Endothelial cell of umbilical vein (primary cell): ENCODE results near the gene RAC2. TPM values are rescaled to one million over a fixed set of nuclear protein-coding genes. Genes with fewer than 3 reads are reported as not detected.

Source experiments
- BruUV-seq: library from RNA; stranded (reverse); fragments of 400-500 nt; replicated peaks from 2 replicates; lab custom pipeline; 2021; lab: Mats Ljungman, UMichigan
- CTCF ChIA-PET: fragments of 300-600, 350-600 bp; sonication (Branson Sonifier 250); formaldehyde crosslinking; loops from one replicate; lab custom pipeline; 2021; ENCODE audit warnings: antibody characterized with exemption, inconsistent platforms; lab: Charles Lee
- POLR2A ChIA-PET: fragments of 300-600, 350-600 bp; sonication (Branson Sonifier 250); formaldehyde crosslinking; loops from one replicate; lab custom pipeline; 2021; ENCODE audit warnings: antibody characterized with exemption, inconsistent platforms; lab: Charles Lee
- DNase-seq: peaks from one replicate; pipeline ENCODE4 v3.0.0-alpha.2; 2011; ENCODE audit warnings: low read depth, low spot score
- FAIRE-seq: peaks from 2 replicates; lab custom pipeline; 2011; peaks lifted over from hg19 to GRCh38; lab: Jason Lieb, UNC
- H2AFZ ChIP-seq: 2 replicates; pipeline ENCODE4 v1.6.0; 2012; ENCODE audit warnings: low read depth, low read length, control low read depth, inconsistent platforms
- H3K27ac ChIP-seq: 2 replicates; pipeline ENCODE4 v1.5.1; 2011; ENCODE audit warnings: low read depth, mild to moderate bottlenecking, control low read depth, low read length, moderate library complexity; ENCODE audit not compliant: insufficient read depth
- H3K27me3 ChIP-seq, 2 experiments: 2 replicates each; pipeline versions ENCODE4 v1.6.0 to v1.6.1; 2011; ENCODE audit warnings: low read length in 2 of 2, mixed read lengths in 1 of 2; ENCODE audit not compliant: control insufficient read depth in 2 of 2, insufficient read depth in 2 of 2
- H3K36me3 ChIP-seq, 2 experiments: 2 replicates in 1 of 2; 3 replicates in 1 of 2; pipeline ENCODE4 v1.5.1; 2011; ENCODE audit warnings: low read length in 2 of 2, mild to moderate bottlenecking in 1 of 2, moderate library complexity in 1 of 2; ENCODE audit not compliant: control insufficient read depth in 2 of 2, insufficient read depth in 2 of 2; ENCODE audit errors: extremely low read depth in 1 of 2
- H3K4me1 ChIP-seq: 3 replicates; pipeline ENCODE4 v1.5.1; 2011; ENCODE audit warnings: mild to moderate bottlenecking, low read length; ENCODE audit not compliant: control insufficient read depth, insufficient read depth; ENCODE audit errors: extremely low read depth
- H3K4me2 ChIP-seq: 2 replicates; pipeline ENCODE4 v1.6.1; 2011; ENCODE audit warnings: low read length, control low read depth, mixed read lengths; ENCODE audit not compliant: insufficient read depth
- H3K4me3 ChIP-seq, 3 experiments: fragments of 200-600 bp in 1 of 3; sonication (generic), shearing (Covaris generic) in 1 of 3; replicated peaks in 1 of 3; 2 replicates each; pipeline ENCODE4 v1.5.1; 2011 to 2016; ENCODE audit warnings: control low read depth in 3 of 3, low read length in 3 of 3, mild to moderate bottlenecking in 2 of 3, inconsistent platforms in 1 of 3, low read depth in 1 of 3, moderate library complexity in 1 of 3; ENCODE audit not compliant: insufficient read depth in 1 of 3
- H3K79me2 ChIP-seq: 2 replicates; pipeline ENCODE4 v1.6.0; 2012; ENCODE audit warnings: low read length, inconsistent platforms; ENCODE audit not compliant: control insufficient read depth, insufficient read depth
- H3K9ac ChIP-seq: replicated peaks from 2 replicates; pipeline ENCODE3; 2011; ENCODE audit warnings: low read length, control low read depth; ENCODE audit not compliant: insufficient read depth; ENCODE audit errors: extremely low read depth
- H3K9me1 ChIP-seq: replicated peaks from 3 replicates; pipeline ENCODE4 v1.6.0; 2011; ENCODE audit warnings: mild to moderate bottlenecking, low read length; ENCODE audit not compliant: control insufficient read depth, insufficient read depth; ENCODE audit errors: extremely low read depth
- H3K9me3 ChIP-seq: replicated peaks from 2 replicates; pipeline ENCODE4 v1.5.1; 2012; ENCODE audit warnings: low read length, inconsistent platforms; ENCODE audit not compliant: control insufficient read depth, insufficient read depth
- H4K20me1 ChIP-seq: replicated peaks from 2 replicates; pipeline ENCODE3; 2011; ENCODE audit warnings: mild to moderate bottlenecking, low read length; ENCODE audit not compliant: control insufficient read depth, insufficient read depth; ENCODE audit errors: extremely low read depth
- FOS ChIP-seq: IDR thresholded peaks from 2 replicates; pipeline ENCODE4 v1.6.1; 2011; ENCODE audit warnings: mild to moderate bottlenecking, low read length, moderate library complexity, borderline replicate concordance; ENCODE audit not compliant: insufficient read depth
- POLR2A ChIP-seq: IDR thresholded peaks from 2 replicates; pipeline ENCODE4 v1.6.1; 2012; ENCODE audit warnings: low read depth, mild to moderate bottlenecking, control low read depth, low read length
- dilution Hi-C: fragments of 300-500 bp; cut with MboI; formaldehyde crosslinking; loops from one replicate; pipeline ENCODE4 v1.15.0; 2019; ENCODE audit warnings: low sequenced_read_pairs; ENCODE audit not compliant: extremely low pct_ligation_motif_present
- intact Hi-C: fragments of 100-400 bp; cut with micrococcal nuclease; formaldehyde crosslinking; loops from one replicate; pipeline ENCODE4 v1.10.0; 2022
- polyA plus RNA-seq, 4 experiments: library from polyadenylated mRNA; depleted of rRNA in 3 of 4; stranded (reverse) in 3 of 4; unstranded in 1 of 4; fragments of >200 nt; gene quantifications; 2 replicates each; pipeline versions ENCODE4 v1.2.1 to v1.2.3, GENCODE V29; 2011 to 2012; ENCODE audit warnings: missing spikeins in 1 of 4
- total RNA-seq: library from RNA; stranded (reverse); gene quantifications from 2 replicates; pipeline ENCODE4 v1.2.3, GENCODE V29; 2021
- TF ChIP-seq, protein P1 (sequence below), 2 donors: IDR thresholded peaks; 1 replicate in 1 of 2; 2 replicates in 1 of 2; pipeline ENCODE4 v1.5.1; 2011; ENCODE audit warnings: low read length in 2 of 2, mild to moderate bottlenecking in 2 of 2, moderate library complexity in 2 of 2, control low read depth in 1 of 2, inconsistent platforms in 1 of 2, low read depth in 1 of 2; ENCODE audit not compliant: insufficient read depth in 1 of 2; ENCODE audit errors: extremely low read depth in 1 of 2

The RAC2 gene
- total and polyA plus RNA-seq, 2 donors (not counting 3 experiments of a cell fraction or from before 2014, with no cell fraction given), result 122 to 181 TPM

DNA sequence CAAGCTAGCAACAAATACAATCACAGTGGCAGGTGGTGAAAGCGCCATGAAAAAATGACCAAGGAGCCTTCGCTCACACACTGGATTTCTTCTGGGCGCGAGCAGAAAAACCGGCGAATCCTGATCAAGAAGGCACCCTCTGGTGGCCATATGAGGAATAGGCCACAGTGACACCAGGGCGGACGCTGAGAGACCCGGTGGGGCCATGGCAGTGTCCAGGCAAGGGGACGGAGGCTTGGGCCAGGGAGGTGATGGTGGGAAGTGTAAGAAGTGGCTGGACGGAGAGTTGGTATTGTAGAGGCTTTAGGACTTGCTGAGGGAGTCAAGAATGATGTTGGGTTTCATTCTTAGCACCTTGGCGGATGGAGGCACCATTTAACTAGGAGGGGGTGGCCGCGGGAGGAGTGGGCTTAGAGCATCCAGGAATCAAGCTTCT lies 16.9 kb upstream of the RAC2 start:
- DNase-seq (peak; percentile 55), FAIRE-seq (peak; percentile 96)
- Histone ChIP-seq H3K27me3 (no peaks in the 10 kb centered on the region), H3K79me2 (no peaks in the 10 kb centered on the region), H2AFZ (peak overlapping the region; percentile 6), H3K9me1 (no peaks in the 10 kb centered on the region), H3K9me3 (peaks cover 6% of the 10 kb centered on the region), H3K9ac (no peak overlapping the region), H3K36me3 (no peaks in the 10 kb centered on the region), H3K27ac (no peak overlapping the region), H3K4me2 (no peak overlapping the region), H3K4me1 (peaks cover 9% of the 10 kb centered on the region), H4K20me1 (no peaks in the 10 kb centered on the region), H3K4me3 (no peak overlapping the region)
- ChIA-PET CTCF (interaction anchor here (0.6 to 4.2 kb wide), 28 partner anchors 8 to 1055 kb away, joined by 3 to 83 read pairs (median 4); partner anchors contain the start of genes GGA1 and RAC2), POLR2A (no interaction called here)
- no TSS peak for BruUV-seq
- intact Hi-C loops, result loop anchor here (1.0 to 2.0 kb wide), 4 partner anchors 36 to 196 kb away; no protein-coding TSS in a partner anchor
- dilution Hi-C loops, result no loop called here
- no peak for TF ChIP-seq POLR2A
- TF ChIP-seq, protein P1, sequence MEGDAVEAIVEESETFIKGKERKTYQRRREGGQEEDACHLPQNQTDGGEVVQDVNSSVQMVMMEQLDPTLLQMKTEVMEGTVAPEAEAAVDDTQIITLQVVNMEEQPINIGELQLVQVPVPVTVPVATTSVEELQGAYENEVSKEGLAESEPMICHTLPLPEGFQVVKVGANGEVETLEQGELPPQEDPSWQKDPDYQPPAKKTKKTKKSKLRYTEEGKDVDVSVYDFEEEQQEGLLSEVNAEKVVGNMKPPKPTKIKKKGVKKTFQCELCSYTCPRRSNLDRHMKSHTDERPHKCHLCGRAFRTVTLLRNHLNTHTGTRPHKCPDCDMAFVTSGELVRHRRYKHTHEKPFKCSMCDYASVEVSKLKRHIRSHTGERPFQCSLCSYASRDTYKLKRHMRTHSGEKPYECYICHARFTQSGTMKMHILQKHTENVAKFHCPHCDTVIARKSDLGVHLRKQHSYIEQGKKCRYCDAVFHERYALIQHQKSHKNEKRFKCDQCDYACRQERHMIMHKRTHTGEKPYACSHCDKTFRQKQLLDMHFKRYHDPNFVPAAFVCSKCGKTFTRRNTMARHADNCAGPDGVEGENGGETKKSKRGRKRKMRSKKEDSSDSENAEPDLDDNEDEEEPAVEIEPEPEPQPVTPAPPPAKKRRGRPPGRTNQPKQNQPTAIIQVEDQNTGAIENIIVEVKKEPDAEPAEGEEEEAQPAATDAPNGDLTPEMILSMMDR (IDR thresholded peaks at IDR 0.05; ENCODE audit: extremely low read depth in 1 of 2, insufficient read depth in 1 of 2, low read depth in 1 of 2, low read length in 2 of 2), result peak; percentile 91 to 92

GRCh38 chr22:37260155-37260795 lies 16.2 kb upstream of the RAC2 start:
- Histone ChIP-seq H4K20me1 (no peaks in the 10 kb centered on the region), H3K36me3 (no peaks in the 10 kb centered on the region), H3K4me2 (no peak overlapping the region), H3K79me2 (no peaks in the 10 kb centered on the region), H3K4me3 (no peak overlapping the region), H3K9ac (no peak overlapping the region), H3K9me1 (no peaks in the 10 kb centered on the region), H3K4me1 (peaks cover 16% of the 10 kb centered on the region), H3K27me3 (no peaks in the 10 kb centered on the region), H3K27ac (no peak overlapping the region), H2AFZ (peak overlapping the region; percentile 6), H3K9me3 (peaks cover 6% of the 10 kb centered on the region)
- CTCF ChIA-PET, result interaction anchor here (0.6 to 4.2 kb wide), 49 partner anchors 8 to 1055 kb away, joined by 3 to 83 read pairs (median 4); partner anchors contain the start of genes GGA1 and RAC2
- TF ChIP-seq POLR2A (no peak), FOS (no peak)
- dilution Hi-C loops, result no loop called here
- POLR2A ChIA-PET, result no interaction called here
- BruUV-seq, result no TSS peak
- DNase-seq (no peak), FAIRE-seq (no peak)
- intact Hi-C loops, result loop anchor here (2.0 kb wide), 2 partner anchors 61 to 181 kb away; no protein-coding TSS in a partner anchor
